Ishikawa (cell line): Measurements from ENCODE around the gene BTK.

ENCODE experiments used
- CEBPB ChIP-seq: IDR thresholded peaks from 2 replicates; pipeline ENCODE4 v1.6.1; 2012
- CREB1 ChIP-seq: IDR thresholded peaks from 2 replicates; pipeline ENCODE4 v1.6.1; 2012; ENCODE audit warnings: low read depth
- EGR1 ChIP-seq: IDR thresholded peaks from 2 replicates; pipeline ENCODE4 v1.6.1; 2012
- EP300 ChIP-seq: IDR thresholded peaks from 2 replicates; pipeline ENCODE4 v1.6.1; 2012; ENCODE audit warnings: borderline replicate concordance
- FOXM1 ChIP-seq: IDR thresholded peaks from 2 replicates; pipeline ENCODE4 v1.6.1; 2012; ENCODE audit warnings: low read depth, borderline replicate concordance
- NFIC ChIP-seq: IDR thresholded peaks from 2 replicates; pipeline ENCODE4 v1.6.1; 2012
- RAD21 ChIP-seq: IDR thresholded peaks from 2 replicates; pipeline ENCODE4 v1.6.1; 2012; ENCODE audit warnings: low read depth
- TAF1 ChIP-seq: IDR thresholded peaks from 2 replicates; pipeline ENCODE4 v1.6.1; 2012; ENCODE audit warnings: low read depth, mild to moderate bottlenecking
- TCF12 ChIP-seq: IDR thresholded peaks from 2 replicates; pipeline ENCODE4 v1.6.1; 2012; ENCODE audit warnings: low read depth
- TEAD4 ChIP-seq: IDR thresholded peaks from 2 replicates; pipeline ENCODE4 v1.6.1; 2012
- YY1 ChIP-seq: IDR thresholded peaks from 2 replicates; pipeline ENCODE4 v1.6.1; 2012; ENCODE audit warnings: low read depth
- ZBTB7A ChIP-seq: IDR thresholded peaks from 2 replicates; pipeline ENCODE4 v1.6.1; 2012; ENCODE audit warnings: low read depth
- TF ChIP-seq, protein P1 (sequence below): IDR thresholded peaks from 2 replicates; pipeline ENCODE4 v1.6.1; 2012
- TF ChIP-seq, protein P2 (sequence below): IDR thresholded peaks from 2 replicates; pipeline ENCODE4 v1.6.1; 2012
- TF ChIP-seq, protein P3 (sequence below): IDR thresholded peaks from 2 replicates; pipeline ENCODE4 v1.6.1; 2012; ENCODE audit warnings: low read depth, mild to moderate bottlenecking

BTK gene

DNA sequence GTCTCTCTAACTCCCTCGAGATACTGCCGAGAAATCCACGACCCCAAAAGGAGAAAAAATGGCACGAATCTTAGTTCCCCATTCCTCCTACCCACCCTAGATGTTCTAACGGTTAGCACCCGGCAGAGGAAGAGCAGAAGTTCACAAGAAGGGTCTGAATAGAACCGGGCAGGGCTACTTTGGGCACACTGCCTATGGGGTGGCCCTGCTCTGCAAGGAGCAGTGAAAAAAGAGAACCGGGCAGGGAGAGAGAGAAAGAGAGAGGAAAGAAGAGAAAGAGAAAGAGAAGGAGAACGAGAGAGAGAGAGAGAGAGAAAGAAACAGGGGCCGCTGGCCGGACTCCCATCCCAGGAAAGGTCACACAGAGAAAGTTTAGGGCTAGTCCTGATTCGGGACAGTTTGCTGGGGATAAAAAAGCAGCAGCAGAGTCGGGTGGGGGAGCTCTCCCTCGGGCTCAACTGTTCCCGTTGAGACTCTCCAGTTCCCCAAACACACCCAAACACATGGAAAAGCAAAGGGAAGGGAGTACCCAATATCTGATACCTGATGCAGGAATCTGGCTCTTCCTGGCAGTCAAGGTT lies 21.3 kb upstream of the BTK start:
- TF ChIP-seq EP300 (no peak), TCF12 (no peak), CEBPB (no peak), FOXM1 (no peak)
- TF ChIP-seq, protein P1, sequence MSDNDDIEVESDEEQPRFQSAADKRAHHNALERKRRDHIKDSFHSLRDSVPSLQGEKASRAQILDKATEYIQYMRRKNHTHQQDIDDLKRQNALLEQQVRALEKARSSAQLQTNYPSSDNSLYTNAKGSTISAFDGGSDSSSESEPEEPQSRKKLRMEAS: no peak

DNA sequence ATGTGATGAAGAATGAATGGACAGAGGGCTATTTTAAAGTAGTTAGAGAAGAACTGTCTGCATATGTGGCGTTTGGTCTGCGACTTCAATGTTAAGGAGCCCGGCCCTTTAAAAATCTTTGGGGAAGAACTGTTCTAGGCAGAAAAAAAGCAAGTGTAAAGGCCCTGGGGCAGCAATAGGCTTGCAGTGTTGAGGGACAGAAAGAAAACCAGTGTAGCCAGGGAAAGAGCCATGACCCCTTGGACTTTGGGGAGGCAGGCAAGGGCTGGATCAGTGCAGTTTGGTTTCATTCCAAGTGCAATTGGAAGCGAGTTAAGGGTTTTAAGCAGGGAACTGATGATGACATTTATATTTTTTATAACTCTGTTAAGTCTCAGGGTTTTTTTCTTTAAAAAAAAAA lies 13.8 kb upstream of the BTK start:
- TF ChIP-seq, protein P1: no peak
- TF ChIP-seq CREB1: no peak
- TF ChIP-seq EGR1: no peak
- no peak for TF ChIP-seq ZBTB7A
- no peak for TF ChIP-seq TAF1
- TF ChIP-seq CEBPB: no peak
- no peak for TF ChIP-seq NFIC
- TF ChIP-seq, protein P2, sequence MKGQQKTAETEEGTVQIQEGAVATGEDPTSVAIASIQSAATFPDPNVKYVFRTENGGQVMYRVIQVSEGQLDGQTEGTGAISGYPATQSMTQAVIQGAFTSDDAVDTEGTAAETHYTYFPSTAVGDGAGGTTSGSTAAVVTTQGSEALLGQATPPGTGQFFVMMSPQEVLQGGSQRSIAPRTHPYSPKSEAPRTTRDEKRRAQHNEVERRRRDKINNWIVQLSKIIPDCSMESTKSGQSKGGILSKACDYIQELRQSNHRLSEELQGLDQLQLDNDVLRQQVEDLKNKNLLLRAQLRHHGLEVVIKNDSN: no peak
- no peak for TF ChIP-seq RAD21
- no peak for TF ChIP-seq FOXM1
- no peak for TF ChIP-seq TEAD4
- TF ChIP-seq TCF12: no peak
- TF ChIP-seq EP300: no peak
- TF ChIP-seq, protein P3, sequence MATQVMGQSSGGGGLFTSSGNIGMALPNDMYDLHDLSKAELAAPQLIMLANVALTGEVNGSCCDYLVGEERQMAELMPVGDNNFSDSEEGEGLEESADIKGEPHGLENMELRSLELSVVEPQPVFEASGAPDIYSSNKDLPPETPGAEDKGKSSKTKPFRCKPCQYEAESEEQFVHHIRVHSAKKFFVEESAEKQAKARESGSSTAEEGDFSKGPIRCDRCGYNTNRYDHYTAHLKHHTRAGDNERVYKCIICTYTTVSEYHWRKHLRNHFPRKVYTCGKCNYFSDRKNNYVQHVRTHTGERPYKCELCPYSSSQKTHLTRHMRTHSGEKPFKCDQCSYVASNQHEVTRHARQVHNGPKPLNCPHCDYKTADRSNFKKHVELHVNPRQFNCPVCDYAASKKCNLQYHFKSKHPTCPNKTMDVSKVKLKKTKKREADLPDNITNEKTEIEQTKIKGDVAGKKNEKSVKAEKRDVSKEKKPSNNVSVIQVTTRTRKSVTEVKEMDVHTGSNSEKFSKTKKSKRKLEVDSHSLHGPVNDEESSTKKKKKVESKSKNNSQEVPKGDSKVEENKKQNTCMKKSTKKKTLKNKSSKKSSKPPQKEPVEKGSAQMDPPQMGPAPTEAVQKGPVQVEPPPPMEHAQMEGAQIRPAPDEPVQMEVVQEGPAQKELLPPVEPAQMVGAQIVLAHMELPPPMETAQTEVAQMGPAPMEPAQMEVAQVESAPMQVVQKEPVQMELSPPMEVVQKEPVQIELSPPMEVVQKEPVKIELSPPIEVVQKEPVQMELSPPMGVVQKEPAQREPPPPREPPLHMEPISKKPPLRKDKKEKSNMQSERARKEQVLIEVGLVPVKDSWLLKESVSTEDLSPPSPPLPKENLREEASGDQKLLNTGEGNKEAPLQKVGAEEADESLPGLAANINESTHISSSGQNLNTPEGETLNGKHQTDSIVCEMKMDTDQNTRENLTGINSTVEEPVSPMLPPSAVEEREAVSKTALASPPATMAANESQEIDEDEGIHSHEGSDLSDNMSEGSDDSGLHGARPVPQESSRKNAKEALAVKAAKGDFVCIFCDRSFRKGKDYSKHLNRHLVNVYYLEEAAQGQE: no peak
- TF ChIP-seq YY1: no peak

DNA sequence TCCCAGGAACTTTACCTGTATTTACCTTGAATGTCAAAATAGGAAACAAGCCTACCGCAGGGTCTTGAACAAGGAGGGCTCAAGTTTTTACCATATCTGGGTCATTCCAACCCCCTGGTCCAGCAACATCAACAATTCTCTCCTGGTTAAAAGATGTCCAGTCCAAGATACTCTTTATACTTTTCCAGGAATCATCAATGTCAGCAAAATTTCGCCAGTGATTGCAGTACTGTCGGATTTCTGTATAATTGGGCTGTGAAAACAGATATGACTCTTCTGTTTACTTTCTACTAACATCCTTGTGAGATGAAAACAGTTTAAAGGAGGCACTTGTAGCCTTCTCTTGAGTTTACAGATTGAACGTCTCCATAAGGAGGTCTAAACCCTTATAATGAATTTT lies 12.7 kb upstream of the BTK start:
- TF ChIP-seq NFIC (no peak), EGR1 (no peak), RAD21 (no peak), ZBTB7A (no peak), EP300 (no peak), CEBPB (no peak), CREB1 (no peak), TAF1 (no peak), TCF12 (no peak), FOXM1 (no peak), YY1 (no peak), TEAD4 (no peak)
- TF ChIP-seq, protein P1: no peak
- TF ChIP-seq, protein P2: no peak
- TF ChIP-seq, protein P3: no peak

DNA sequence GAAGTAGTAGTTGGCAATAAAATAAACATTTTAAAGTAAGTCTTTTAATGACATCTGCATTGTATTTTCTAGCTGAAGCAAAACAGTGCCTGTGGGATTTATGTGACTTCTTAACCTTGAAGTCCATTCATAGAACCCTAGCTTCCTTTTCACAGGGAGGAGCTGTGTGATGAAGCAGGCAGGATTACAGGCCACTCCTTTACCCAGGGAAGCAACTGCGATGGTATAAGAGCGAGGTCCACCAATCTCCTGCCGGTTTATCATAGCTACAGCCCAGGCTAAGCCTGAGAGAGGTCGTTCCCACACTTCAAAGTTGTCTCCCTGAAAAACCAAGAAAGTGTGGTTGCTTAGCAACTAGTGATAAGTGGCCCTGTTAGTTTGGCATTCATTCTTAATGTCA lies 11.8 kb upstream of the BTK start:
- TF ChIP-seq YY1 (no peak), CEBPB (no peak), EGR1 (no peak), NFIC (no peak), RAD21 (no peak), TCF12 (no peak), TEAD4 (no peak), TAF1 (no peak), FOXM1 (no peak), EP300 (no peak), CREB1 (no peak), ZBTB7A (no peak)
- TF ChIP-seq, protein P2: no peak
- TF ChIP-seq, protein P3: no peak
